HG03457 (cell line): ENCODE results near the gene HOXD13.

Experiments
- ATAC-seq: cut with Tn5 transposase; IDR thresholded peaks from one replicate; pipeline ENCODE4 v1.9.1; 2021; ENCODE audit warnings: moderate number of reproducible peaks; ENCODE audit not compliant: unreplicated experiment

The HOXD13 gene

DNA sequence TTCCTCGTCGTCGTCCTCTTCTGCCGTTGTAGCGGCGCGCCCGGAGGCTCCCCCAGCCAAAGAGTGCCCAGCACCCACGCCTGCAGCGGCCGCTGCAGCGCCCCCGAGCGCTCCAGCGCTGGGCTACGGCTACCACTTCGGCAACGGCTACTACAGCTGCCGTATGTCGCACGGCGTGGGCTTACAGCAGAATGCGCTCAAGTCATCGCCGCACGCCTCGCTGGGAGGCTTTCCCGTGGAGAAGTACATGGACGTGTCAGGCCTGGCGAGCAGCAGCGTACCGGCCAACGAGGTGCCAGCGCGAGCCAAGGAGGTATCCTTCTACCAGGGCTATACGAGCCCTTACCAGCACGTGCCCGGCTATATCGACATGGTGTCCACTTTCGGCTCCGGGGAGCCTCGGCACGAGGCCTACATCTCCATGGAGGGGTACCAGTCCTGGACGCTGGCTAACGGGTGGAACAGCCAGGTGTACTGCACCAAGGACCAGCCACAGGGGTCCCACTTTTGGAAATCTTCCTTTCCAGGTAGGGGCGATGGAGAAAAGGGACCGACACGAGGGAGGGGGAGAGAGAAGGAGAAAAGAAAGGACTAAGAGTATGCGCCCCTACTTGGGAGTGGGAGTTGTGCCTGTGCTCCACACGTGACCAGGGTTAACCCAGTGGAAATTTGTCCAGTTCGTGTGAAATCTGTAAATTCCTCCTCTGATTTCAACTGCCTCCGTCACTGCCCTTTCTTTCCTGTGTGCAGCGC is 800 bp downstream of the HOXD13 start:
- ATAC-seq = no peak

DNA sequence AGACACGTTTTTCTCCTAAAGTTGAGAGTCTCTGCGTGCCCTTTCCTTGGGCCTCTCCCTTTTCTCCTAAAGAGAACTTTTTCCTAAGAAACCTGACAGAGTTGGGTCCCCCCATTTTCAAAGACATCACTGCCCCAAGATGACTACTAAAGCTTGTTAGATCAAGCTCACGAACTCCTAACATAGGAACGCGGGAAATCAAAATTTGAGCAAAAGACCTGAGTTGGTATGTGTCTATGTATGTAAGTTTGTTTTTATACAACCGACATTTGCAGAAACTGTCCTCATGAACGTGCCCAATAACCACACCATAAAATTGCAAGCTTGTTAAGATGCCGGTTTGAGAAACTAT is 1.4 kb downstream of the HOXD13 start:
- ATAC-seq = no peak

DNA sequence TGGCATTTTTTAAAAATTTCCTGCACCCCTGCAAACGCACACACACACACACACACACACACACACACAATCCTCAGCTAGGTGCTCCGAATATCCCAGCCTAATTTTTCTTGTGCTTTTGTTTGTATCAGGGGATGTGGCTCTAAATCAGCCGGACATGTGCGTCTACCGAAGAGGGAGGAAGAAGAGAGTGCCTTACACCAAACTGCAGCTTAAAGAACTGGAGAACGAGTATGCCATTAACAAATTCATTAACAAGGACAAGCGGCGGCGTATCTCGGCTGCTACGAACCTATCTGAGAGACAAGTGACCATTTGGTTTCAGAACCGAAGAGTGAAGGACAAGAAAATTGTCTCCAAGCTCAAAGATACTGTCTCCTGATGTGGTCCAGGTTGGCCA is 1.8 kb downstream of the HOXD13 start:
- ATAC-seq = no peak

DNA sequence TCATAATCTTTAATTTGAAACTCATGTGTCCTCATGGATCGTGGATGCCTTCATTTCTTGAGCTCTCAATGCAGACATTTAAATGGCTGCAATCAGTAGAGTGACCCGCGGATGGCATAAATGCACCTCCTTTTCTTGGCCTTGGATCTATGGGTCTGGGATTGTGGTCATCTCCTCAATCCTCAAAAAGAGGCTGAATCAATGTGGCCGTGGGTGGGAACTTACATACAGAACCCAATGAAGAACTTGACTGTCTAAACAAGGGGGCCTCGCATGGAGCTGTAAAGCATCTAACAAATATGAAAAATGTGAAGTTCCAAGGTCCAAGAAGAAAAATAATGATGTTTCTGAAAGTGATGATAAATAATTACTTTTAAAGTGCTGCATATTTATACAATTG is 2.9 kb downstream of the HOXD13 start:
- no peak for ATAC-seq

DNA sequence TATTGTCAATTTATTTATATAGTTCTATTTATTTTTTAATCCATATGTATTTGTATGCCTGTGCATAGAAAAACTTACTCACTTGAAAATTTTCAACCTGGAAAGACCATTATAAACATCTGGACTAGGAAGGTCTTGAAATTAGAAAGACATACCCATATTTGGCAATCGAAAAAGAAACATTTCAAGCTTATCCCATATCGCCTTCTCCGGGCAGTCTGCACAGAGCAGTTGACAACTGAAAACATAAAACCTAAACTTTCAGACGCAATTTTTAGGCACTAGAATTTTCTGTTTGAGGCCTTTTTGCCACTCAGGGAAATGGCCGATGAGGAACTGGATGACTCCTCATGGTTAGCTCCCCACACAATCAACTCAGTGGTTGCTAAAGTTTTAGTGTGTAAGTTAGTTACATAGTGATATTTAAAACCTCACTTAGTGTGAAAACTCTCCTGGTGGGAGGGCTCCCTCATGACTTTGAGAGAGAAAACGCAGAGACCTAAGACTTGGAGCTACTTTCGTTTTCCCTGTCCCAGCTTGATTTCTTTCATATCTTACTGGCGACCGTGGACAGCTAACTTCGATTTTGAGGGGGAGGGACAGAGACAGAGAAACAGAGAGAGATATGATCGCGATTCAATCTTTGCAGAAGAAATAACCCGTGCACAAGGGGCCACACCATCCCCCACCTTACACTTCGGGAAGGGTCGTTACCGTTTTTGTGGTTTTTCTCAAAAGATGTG is 3.9 kb downstream of the HOXD13 start:
- ATAC-seq = no peak

DNA sequence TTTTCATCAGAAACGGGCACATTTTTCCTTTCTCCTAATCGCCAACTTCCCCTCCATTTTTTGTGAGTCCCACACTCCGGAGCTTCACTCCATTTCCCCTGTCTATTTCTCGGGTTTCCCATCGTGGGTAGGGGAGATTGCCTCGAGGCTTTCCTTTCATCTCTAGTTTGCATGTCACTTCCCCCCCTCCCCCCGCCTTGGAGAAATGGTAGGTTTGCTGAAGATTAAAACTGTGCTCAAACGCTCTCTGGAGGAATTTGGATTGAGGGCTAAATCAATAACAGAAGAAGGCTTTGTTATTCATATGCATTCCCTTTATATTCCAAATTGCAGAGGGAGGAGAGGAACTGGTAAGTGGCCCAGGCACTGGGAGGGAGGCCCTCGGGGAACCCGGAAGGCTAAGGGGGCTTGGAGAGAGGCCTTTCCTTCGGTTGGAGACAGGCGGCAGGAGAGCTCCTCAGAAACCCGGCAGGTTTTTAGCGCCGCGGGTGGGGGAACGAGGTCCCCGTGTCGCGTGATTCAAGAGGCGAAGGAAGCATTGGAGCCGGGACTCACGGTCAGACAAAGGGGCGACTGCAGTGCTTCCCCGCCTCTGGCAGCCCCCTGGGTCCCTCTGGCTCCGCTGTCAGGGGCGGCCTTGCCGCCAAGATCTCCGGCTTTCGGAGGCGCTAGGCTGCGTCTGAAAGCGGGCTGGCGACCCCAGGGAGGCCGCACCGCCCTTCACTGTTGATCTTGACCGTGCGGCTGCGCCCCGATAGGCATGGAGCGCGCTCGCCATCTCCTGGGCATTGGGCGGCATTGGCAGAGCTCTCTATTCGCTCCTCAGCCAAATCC is 4.7 kb downstream of the HOXD13 start:
- ATAC-seq = peak; percentile 65

DNA sequence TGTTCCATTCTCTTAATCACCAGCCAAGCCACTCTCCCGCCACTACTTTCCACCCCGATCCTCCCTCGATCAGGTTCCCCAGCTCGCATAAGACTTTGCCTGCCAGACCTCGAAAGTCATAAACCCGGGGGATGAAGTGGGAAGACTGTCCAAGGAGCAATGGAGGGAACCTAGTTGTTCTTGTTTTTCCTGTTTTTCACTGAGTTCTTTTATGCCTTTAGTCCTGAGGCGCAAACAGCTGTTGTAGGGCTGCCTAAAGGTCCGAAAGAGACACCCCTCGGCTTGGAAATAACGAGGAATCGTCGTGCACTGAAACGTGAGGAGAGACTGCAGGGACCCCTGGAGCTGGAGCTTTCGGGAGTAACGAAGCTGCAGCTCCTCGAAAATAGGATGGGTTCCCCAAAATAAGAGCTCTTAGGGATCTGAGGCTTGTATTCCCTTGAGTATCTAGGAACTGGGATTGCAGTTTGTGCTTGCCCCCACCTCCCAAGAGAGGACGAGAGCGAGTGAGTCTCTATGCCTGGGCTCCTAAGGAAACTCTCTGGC is 5.4 kb downstream of the HOXD13 start:
- ATAC-seq = no peak

DNA sequence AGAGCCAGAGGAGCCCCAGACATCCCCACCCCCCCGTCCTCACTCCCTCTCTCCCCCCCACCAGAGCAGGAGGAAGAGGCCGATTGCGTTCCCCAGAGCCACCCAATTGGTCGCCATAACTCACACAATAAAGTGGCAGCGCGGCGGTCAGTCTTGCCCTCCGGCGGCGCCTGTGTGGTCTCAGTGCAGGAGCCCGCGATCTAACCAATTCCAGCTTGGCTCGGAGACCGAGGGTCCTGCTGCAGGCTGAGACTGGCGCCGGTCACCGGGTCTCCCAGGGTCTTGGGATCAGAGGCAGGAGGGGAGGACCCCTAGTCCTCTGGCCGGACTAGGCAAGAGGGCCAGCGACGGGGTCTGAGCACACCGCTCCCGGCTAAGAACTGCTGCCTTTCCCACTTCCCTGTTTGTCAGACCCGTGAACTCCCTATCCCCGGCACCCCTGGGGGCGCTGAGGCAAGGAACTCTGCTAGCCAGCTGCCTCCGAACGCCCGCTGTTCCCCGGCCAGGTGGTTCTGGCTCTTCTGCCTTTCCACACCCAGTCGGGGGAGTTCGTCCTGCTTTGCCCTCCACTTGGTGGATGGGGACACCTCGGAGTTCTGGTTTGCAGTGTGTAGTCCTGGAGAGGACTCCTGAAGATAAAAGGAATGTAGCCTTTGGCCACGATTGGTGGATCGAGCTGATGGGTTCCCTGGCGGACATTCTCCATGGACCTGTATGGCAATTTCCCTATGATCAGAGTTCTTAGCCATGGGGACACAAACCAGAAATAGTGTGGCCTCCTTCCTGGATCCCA is 6.0 kb downstream of the HOXD13 start:
- ATAC-seq = no peak

DNA sequence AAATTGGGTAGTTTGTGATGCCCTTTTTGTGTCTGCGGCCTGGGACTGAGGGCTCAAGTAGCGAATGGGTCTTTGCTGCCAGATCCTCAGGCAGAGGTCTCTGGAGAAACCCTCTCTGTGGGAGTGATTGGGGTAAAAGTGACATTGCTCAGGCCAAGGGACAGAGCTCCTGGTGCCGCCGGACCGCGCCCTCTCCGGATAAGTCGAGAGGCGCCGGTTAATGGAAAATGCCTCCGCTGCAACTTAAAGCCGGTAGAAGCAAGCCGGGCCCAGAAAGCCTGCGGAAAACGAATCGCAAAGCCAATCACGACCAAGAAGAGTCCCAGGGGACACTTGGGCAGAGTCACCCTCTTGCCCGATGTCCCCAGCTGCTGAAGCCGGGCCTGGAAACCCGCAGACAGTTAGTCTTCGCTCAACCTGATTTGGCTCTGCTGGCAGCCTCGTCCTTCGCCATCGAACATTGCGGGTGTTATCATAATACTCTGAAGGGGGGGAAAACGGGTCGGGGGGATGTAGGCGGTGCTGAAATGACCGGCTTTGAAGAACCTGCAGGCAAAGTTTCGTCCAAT is 6.7 kb downstream of the HOXD13 start:
- no peak for ATAC-seq

DNA sequence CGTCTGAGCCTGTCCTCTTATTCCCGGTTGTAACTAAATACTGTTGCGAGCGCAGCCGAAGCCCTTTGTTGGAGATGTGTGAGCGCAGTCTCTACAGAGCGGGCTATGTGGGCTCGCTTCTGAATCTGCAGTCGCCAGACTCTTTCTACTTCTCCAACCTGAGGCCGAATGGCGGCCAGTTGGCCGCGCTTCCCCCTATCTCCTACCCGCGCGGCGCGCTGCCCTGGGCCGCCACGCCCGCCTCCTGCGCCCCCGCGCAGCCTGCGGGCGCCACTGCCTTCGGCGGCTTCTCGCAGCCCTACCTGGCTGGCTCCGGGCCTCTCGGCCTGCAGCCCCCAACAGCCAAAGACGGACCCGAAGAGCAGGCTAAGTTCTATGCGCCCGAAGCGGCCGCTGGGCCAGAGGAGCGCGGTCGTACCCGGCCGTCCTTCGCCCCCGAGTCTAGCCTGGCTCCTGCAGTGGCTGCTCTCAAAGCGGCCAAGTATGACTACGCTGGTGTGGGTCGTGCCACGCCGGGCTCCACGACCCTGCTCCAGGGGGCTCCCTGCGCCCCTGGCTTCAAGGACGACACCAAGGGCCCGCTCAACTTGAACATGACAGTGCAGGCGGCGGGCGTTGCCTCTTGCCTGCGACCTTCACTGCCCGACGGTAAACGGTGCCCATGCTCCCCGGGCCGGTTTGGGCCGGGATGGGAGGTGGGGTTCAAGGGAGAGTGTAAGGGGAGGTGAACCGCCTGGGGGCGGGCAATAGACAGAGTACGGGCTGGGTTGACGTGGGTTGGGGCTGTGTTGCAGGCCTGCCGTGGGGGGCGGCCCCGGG is 7.4 kb downstream of the HOXD13 start, which contains the start of gene HOXD12:
Gene HOXD12 (plus strand): TSS at position 68 of the 819 bp plus-strand sequence. CDS start 7 bp downstream, at position 75.
- no peak for ATAC-seq

DNA sequence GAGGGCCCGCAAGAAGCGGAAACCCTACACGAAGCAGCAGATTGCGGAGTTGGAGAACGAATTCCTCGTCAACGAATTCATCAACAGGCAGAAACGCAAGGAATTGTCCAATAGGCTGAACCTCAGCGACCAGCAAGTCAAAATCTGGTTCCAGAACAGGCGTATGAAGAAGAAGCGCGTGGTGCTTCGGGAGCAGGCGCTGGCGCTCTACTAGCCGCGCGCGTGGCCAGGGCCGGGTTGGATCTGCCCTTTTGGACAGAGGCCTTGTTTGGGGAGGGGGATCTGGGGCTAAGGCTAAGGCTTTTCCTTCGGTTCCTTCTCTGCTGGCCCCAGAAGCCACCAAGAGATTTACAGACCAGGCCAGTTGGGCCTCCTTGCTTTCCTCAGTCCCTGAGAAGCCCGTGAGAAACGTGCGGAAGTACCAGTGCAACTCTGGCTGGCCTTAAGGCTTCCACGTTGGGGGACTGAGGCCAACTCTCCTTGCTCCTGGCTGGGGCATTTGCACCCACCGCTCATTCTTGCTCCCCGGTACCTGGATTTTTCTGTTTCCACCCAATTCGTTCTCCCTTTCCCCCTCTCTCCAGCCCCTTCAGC is 8.1 kb downstream of the HOXD13 start:
- ATAC-seq = no peak

DNA sequence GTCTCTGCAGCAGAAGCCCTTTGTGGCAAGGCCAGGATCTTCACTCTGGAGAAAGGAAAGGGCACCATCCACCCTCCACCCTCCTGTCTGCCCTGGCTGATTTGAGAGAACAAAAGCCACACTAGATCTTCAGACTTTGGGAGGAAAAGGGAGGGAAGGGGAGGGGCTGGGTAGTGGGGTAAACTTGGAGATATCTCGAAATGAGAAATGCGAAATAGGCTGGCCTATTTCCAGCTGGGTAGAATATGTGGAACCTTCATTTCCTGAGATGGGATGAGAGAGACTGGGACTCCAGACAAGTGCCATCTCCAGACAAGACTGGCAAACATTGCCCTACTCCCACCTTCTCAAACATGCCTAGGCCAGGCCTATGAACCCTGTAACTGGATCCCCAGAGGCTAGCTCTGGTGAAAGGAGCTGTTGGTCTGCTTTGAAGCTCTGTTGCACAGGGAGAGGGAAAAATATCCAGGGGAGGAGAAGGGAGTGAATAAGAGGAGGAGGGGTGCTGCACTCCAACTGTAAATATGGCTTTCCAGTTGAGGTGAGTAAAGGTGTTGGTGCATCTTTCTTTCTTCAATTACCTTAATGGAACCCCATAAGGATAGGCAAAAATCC is 8.8 kb downstream of the HOXD13 start:
- ATAC-seq = no peak

DNA sequence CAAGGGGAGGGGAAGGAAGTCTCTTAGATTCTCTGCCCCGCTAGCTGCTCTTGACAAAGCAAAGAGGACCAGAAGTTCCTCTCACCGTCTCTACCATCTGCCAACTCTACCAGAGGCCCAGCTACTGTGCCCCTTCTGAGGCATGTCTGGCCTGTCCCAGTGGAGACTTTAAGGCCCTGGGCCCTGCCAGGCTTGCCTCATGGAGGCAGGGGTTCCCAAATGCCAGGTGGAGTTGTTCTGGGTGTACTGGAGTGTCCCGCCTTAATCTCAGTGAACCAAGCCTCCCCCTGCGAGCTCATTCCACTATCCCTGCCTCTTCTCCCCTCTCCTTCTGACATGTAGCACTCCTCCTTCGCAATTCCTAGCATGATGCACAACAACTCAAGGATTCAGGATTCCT is 9.3 kb downstream of the HOXD13 start:
- ATAC-seq = no peak

DNA sequence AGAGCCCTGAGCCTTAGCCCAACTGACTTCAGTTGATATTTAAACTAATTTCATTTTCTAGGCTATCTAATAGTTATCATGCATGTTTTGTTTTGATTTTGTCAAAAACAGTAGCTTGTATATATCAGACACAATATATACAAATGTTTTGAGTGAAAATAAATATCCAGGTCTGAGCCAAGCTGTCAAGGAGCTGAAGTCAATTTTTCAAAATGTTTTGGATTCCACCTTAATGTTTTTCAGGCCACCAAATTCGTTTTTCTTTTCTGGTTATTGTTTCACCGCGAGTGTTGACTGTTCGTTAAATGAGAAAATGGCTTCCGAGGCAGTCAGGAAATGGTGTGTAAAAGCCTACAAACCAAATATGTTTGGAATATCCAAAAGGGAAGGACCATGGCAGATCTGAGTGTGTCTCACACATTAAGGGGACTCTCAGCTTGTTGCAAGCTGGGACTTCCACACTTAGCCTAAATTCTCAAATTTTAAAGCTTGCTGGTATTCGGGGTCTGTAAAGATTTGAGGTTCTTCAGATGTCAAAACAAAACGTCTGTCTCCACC is 9.9 kb downstream of the HOXD13 start:
- ATAC-seq = no peak

DNA sequence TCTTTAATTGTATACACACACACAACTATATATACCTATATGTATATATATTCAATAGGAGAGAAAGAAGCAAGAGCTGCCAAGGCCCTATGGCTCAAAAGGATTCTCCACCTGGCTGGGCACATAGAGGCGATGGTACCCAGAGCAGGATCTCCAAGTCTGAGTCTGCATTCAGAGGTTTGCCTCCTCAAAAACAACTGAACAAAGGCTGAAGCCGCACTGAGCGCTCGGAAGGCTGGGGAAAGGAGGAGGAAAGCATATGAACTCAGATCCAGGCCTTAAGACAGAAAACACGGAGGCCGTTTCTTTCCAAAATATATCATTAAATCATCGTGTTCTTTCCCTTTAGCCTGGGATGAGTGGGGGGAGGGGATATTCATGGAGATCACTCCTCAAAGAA is 10.7 kb downstream of the HOXD13 start:
- ATAC-seq = no peak

DNA sequence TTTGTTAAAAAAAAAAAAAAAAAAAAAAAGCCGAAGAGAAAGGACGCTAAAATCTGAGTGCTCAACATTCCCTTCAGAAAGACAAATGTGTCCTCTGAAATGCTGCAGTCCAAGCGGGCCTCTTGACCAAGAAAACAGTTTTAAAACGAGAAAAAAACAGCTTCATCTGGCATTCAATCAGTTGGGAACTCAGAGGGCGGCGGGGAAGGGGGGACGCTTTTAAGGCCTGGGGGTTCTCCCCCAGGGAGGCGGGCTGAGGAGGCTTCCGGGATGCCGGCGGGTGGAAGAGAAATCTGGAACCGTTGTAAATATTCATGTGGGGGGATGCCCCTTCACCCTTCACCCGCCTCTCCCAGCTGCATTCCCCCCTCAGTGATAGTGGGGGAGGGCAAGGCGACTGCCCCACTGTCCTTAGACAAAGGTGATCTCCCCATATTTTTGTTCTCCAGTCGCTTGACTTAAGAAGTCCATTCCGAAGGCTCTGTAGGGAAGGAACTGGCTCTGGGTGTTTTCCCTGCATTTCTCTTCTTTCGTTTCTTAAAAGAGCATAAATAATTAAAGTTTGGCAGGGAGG is 11.3 kb downstream of the HOXD13 start:
- no peak for ATAC-seq

DNA sequence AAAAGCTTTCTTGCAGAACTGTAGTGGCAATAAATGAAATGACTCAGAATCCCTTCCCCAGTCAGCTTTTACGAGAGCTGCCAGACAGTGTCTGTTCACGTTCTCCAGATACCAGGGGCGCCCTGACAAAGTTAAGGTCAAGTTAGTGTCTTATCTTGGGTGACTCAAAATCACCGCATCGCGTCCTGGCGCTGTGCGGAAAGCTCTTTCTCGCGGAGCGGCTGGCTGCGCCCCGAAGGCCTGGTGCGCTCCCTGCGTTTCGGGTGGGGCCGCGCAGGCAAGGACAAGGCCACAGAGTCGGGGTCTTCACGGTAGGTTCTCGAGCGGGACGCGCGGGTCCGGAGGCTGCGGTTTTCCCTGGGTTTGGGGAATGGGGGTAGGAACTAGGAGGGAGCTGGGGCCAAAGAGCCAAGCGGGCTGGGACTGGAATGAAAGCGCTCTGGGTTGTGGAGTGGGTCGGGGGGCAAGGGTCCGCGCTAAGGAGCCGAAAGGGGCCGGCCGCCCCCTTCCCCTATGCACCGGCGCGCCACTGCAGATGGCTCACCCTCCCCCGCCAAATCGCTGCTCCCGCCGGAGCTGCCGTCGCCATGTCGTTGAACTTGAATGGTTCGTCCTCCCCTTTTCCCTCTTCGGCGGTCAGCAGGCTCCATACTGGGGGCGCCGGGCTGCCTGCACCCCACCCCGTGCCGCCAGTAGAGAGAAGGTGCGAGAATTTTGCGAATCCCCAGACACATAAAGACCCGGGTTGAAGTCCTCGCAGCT is 12.0 kb downstream of the HOXD13 start:
- ATAC-seq = no peak
